GM19438 (cell line): ENCODE results near the gene HERC2.
"Not testable (repeated sequence)": the region's sequence is repeated elsewhere in the genome, so short reads cannot be mapped to it uniquely, and the experiment has no call there.

Source experiments
- ATAC-seq: cut with Tn5 transposase; IDR thresholded peaks from one replicate; pipeline ENCODE4 v1.9.1; 2021; ENCODE audit warnings: low read depth; ENCODE audit not compliant: unreplicated experiment

The HERC2 gene

GRCh38 chr15:28228990-28229640 lies 92.9 kb downstream of the HERC2 start:
- ATAC-seq: not testable (repeated sequence)

GRCh38 chr15:28228096-28228495 lies 93.9 kb downstream of the HERC2 start:
- no peak for ATAC-seq

GRCh38 chr15:28227303-28227702 lies 94.7 kb downstream of the HERC2 start:
- ATAC-seq: not testable (repeated sequence)

GRCh38 chr15:28222612-28223011 lies 99.4 kb downstream of the HERC2 start:
- not testable (repeated sequence) for ATAC-seq

- ATAC-seq: not testable (repeated sequence)
These were observed 100.3 kb downstream of the HERC2 start for GRCh38 chr15:28221696-28222095.

GRCh38 chr15:28219116-28219515 lies 102.9 kb downstream of the HERC2 start:
- ATAC-seq: no peak

- not testable (repeated sequence) for ATAC-seq
These were observed 104.9 kb downstream of the HERC2 start for GRCh38 chr15:28216946-28217546.

- ATAC-seq: not testable (repeated sequence)
These were observed 106.5 kb downstream of the HERC2 start for GRCh38 chr15:28215521-28215920.

- not testable (repeated sequence) for ATAC-seq
These were observed 107.8 kb downstream of the HERC2 start for GRCh38 chr15:28214006-28214790.

GRCh38 chr15:28213393-28213792 lies 108.6 kb downstream of the HERC2 start:
- ATAC-seq: not testable (repeated sequence)

GRCh38 chr15:28208583-28208982 lies 113.4 kb downstream of the HERC2 start:
- no peak for ATAC-seq

- not testable (repeated sequence) for ATAC-seq
These were observed 116.3 kb downstream of the HERC2 start for GRCh38 chr15:28205640-28206039.

- ATAC-seq: not testable (repeated sequence)
These were observed 118.7 kb downstream of the HERC2 start for GRCh38 chr15:28203055-28203828.

- not testable (repeated sequence) for ATAC-seq
These were observed 119.9 kb downstream of the HERC2 start for GRCh38 chr15:28202124-28202523.

- ATAC-seq: not testable (repeated sequence)
These were observed 123.8 kb downstream of the HERC2 start for GRCh38 chr15:28198215-28198614.

- ATAC-seq: not testable (repeated sequence)
These were observed 124.3 kb downstream of the HERC2 start for GRCh38 chr15:28197694-28198093.

GRCh38 chr15:28196581-28196980 lies 125.4 kb downstream of the HERC2 start:
- not testable (repeated sequence) for ATAC-seq

- ATAC-seq: no peak
These were observed 129.2 kb downstream of the HERC2 start for GRCh38 chr15:28192772-28193171.

- ATAC-seq: no peak
These were observed 130.1 kb downstream of the HERC2 start for GRCh38 chr15:28191832-28192231.

- no peak for ATAC-seq
These were observed 131.4 kb downstream of the HERC2 start for GRCh38 chr15:28190391-28191174.
